GM10847 (cell line): ENCODE data around the gene LCN2.

Source experiments
- POLR2A ChIP-seq: IDR thresholded peaks from 2 replicates; pipeline ENCODE4 v1.6.1; 2011; ENCODE audit not compliant: insufficient read length; ENCODE audit errors: extremely low read depth

LCN2 gene

DNA sequence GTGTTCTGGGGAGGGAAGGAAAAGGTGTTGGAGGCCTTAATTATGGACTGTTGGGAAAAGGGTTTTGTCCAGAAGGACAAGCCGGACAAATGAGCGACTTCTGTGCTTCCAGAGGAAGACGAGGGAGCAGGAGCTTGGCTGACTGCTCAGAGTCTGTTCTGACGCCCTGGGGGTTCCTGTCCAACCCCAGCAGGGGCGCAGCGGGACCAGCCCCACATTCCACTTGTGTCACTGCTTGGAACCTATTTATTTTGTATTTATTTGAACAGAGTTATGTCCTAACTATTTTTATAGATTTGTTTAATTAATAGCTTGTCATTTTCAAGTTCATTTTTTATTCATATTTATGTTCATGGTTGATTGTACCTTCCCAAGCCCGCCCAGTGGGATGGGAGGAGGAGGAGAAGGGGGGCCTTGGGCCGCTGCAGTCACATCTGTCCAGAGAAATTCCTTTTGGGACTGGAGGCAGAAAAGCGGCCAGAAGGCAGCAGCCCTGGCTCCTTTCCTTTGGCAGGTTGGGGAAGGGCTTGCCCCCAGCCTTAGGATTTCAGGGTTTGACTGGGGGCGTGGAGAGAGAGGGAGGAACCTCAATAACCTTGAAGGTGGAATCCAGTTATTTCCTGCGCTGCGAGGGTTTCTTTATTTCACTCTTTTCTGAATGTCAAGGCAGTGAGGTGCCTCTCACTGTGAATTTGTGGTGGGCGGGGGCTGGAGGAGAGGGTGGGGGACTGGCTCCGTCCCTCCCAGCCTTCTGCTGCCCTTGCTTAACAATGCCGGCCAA lies 40.8 kb upstream of the LCN2 start:
- no peak for TF ChIP-seq POLR2A

DNA sequence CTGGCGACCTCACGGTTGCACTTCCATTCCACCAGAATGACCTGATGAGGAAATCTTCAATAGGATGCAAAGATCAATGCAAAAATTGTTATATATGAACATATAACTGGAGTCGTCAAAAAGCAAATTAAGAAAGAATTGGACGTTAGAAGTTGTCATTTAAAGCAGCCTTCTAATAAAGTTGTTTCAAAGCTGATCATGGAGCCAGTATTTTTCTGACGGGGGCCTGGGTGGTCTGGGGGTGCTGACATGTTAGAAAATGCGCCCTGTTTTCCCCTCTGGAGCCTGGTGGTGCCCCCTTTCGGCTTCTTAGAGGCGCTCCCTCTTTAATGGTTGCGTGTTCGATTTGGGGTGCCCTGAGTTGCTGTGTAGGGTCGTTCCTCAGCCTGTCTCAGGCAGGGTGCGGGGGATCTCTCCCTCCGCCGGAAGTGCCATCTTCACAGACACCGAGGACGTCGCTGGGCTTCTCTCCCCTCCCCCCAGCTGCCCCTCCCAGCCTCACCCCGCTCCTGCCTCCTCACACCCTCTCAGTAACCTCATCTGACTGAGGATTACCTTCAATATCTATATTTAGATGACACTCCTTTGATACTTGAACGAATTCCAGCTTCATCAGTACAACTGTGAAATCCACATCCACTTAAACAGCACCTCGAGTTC lies 40.1 kb upstream of the LCN2 start:
- no peak for TF ChIP-seq POLR2A

DNA sequence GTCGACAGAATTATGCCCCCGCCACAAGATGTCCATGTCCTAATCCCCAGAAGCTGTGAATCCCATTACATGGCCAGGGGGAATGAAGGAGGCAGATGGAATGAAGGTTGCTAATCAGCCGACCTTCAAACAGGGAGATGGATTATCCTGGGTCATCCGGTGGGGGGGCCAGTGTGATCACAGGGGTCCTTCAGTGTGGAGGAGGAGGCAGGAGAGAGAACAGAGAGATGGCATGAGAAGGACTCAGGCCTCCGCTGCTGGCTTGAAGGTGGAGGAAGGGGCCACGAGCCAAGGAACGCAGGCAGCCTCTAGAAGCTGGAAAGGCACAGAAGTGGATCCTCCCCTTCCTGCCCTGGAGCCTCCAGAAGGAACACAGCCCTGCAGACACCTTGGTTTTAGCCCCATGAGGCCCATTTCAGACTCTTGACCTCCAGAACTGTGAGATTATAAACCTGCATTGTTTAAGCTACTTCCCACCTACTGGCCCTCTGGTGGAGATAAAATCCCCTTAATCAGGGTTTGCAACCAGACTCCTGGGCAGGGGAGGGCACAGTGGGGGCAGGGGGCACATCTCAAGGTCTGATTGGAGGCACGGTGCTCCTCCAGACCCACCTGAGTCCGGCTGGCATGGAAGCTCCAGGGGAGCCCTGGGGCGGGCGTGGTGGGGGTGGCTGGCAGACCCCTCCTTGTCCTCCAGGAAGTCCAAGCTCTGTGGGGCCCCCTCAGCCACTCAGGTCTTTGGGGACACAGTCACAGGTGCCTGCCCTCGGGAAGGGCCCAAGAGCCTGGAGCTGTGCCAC lies 35.5 kb upstream of the LCN2 start:
- TF ChIP-seq POLR2A, result no peak

DNA sequence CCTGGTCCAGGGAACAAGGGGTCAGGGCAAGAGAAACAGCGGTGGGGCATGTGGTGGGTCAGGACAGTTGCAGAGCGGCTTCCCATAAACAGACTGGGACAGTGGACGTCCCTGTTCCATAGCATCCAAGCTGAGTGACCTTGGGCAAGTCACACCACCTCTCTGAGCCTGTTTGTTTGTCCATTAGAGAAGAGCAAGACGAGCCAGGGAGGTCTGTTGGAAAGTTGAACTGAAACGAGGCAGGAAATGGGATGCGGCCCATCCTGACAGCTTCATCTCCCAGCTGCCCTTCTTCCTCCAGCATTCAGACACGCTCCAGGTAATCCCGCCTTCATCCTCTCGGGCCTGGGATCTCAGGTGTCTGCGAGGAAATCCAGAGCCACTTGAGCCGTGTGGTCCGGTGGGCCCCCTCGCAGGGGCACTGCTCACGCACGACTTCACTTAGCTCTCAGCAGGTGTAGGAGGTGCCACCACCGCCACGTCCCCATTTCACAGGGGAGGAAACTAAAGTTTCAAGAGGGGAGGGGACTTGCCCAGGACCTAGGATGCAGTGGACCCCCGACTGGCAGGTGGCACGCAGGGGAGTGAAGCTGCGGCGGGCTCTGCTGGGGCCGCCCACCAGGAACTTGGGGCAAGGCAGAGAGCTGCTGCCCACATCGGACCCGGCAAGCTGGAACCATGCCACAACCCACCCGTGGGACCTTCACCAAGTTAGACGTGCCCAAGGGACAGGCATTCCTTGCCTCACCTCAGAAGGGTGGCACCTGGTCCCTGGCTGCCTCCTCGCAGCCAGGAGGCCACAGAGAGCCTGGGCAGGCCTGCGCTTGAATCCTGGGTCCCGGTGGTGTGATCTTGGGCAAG lies 34.7 kb upstream of the LCN2 start:
- TF ChIP-seq POLR2A, result no peak

DNA sequence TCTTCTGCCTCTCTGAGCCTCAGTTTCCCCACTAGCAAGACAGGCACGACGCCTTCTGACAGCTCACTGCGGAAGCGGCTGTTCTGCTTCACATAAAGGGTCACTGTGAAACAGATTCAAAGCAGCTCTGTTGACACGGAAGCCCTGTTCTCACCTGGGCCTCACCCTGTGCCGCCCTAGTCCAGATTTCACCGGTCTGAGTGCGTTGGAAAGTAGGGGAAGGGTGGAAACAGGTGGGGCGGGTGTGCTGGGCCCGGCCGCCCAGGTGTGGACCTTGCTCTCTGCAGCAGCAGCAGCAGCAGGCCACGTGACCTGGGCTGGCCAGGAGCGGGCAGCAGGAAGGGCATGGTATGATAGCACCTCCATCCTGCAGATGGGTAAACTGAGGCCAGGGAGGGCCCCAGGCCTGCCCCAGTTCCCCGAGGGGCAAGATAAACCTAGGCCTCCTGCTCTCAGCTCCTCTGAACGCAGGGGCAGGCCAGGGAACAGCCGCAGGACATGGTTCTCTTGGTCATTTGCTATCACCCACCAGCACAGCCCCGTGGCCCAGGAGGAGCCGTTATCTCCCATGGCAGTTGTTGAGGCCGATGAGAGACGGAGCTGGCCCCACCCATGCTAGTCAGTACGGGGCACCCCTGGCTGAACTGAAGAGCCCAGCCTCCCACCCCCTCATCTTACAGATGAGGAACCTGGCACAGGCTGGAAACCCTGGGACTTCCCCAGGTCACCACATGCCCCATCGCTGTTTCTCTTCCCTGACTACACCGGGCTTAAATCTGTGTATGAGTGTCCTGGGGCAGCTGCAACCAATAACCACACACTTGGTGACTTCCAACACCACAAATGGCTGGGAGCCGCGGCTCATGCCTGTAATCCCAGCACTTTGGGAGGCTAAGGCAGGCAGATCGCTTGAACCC lies 33.8 kb upstream of the LCN2 start:
- no peak for TF ChIP-seq POLR2A

DNA sequence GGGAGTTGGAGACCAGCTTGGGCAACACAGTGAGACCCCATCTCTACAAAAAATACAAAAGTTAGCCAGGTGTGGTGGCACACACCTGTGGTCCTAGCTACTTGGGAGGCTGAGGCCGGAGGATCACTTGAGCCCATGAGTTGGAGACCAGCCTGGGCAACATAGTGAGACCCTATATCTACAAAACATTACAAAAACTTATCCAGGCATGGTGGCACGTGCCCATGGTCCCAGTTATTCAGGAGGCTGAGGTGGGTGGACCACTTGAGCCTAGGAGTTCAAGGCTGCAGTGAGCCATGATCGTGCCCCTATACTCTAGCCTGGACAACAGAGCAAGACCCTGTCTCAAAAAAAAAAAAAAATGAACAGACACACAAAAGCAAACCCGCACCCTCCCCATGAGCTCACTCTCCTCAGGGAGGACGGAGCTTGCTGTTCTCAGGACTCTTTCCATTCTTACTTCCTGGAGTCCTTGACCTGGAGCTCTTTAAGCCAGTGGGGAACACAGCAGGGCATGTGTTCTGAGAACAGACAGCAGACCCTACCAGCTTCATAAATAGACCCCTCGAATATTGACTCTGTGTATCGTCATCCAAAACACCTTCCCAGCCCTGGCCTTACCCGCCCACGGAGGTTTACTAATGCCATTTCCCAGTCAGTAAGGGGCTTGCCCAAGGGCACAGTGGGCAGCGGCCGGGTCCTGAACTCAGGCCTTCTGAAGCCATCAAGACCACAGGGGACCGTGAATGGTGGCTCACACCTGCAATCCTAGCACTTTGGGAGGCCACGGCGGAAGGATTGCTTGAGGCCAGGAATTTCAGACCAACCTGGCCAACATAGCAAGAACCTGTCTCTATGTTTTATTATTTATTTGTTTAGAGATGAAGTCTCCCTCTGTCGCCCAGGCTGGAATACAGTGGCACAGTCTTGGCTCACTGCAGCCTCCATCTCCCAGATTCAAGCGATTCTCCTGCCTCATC lies 32.9 kb upstream of the LCN2 start:
- TF ChIP-seq POLR2A, result no peak

DNA sequence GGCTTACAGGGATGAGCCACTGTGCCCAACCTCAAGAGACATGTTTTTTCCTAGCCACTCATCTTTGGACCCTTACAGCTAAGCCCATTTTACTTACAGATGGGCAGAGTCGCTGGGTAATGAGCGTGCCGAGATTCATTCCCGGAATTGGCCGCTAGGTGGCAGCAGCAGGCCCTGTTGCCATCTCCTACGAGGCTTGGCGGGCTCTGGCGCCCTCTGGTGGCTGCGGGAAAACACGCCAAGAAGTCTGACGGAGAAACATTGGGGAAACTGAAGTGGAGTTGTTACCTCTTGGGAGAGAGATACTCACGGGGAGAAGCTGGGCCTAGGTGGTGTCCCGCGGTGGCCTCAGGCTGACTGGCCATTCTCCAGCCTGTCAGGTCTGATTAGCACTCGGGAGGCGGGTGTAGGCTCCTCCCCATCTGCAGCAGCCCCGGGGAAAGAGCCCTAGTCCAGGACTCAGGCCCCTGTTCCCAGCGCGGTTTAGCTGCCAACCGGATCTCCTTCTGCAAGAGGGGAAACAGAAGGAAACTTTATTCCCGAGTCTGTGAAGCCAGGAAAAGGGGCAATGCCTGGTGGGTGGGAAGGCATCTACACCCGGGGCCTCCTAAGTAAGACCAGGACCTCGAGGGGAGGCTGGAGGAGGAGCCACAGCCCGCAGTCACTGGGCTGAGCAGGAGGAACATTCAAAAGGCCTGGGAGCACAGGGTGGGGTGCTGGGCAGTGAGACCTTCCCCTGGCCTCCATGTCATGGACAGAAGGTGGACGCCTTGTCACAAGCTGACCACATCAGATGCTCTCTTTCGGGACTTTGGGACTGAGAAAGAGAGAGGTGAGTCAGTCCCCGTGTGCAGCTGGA lies 31.4 kb upstream of the LCN2 start:
- no peak for TF ChIP-seq POLR2A

DNA sequence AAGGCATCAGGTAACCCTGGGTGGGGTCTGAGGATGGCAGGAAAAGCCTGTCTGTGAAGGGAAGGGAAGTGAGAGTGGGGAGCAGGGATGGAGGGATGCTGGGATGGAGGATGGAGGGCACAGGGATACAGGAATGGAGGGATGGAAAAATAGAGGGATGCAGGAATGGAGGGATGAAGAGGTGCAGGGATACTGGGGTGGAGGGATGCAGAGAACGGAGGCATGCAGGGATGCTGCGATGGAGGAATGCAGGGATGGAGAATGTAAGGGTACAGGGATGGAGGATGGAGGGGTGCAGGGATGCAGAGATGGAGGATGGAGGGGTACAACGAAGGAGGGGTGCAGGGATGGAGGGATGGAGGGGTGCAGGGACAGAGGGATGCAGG lies 30.8 kb upstream of the LCN2 start:
- no peak for TF ChIP-seq POLR2A

DNA sequence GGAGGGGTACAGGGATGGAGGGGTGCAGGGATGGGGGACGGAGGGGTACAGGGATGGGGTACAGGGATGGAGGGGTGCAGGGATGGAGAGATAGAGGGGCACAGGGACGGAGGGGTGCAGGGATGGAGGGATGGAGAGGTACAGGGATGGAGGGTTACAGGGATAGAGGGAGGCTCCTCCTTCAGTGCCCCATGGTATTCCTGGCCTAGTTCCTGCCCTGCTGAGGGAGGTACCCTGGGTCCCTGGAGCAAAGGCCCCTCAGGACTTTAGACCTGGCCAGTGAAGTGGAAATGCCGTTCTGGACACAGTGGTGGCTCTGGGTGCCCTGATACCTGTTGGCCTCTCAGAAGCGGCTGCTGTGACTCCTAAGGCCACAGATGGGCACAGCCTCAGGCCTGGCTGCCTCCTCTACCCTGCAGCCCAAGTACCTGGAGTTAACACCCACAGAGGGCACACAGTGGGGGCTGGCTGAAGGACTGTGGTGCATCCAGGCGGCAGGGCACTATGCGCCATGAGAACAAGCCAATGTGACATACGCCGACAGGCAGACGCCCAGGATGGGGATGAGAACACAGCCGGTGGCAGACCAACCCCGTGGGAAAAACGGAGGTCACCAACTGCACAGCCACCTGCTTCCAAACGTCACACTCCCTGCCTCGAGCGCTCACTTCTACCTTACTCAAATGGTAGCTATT lies 30.1 kb upstream of the LCN2 start:
- TF ChIP-seq POLR2A, result no peak

DNA sequence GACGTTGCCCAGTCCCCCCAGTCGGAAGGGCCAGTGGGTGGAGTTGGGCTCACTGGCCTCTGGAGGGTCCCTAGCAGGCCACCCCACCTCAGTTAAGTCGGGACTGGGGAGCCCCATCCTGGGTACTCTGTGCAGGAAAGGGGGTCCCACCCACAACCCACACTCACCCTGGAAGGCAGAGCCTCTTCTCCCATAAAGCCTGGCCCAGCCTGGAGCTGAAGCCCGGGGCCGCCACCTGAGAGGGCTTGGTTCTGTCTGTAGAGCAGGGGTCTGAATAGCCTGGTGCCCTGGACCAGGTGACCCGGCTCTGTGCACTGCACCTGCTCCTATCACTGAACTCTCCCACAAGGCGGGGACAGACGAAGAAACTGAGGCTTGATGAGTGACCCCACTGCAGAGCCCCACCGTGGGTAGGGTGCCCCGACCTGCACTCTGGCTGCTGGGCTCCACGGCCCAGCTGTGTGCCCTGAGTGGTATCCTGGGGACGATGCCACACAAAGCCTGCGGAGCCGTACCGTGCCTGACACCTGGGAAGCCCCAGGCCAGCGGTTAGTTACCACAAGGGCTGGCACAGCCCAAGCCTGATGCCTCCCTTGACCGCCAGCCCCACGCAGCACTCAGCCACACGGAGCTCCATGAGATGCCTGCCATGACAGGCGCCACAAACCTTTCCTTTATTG lies 29.1 kb upstream of the LCN2 start:
- no peak for TF ChIP-seq POLR2A
